ENCODE measurements around the gene FER.
"Not testable (repeated sequence)": the region's sequence is repeated elsewhere in the genome, so short reads cannot be mapped to it uniquely, and the experiment has no call there.

The FER gene

DNA sequence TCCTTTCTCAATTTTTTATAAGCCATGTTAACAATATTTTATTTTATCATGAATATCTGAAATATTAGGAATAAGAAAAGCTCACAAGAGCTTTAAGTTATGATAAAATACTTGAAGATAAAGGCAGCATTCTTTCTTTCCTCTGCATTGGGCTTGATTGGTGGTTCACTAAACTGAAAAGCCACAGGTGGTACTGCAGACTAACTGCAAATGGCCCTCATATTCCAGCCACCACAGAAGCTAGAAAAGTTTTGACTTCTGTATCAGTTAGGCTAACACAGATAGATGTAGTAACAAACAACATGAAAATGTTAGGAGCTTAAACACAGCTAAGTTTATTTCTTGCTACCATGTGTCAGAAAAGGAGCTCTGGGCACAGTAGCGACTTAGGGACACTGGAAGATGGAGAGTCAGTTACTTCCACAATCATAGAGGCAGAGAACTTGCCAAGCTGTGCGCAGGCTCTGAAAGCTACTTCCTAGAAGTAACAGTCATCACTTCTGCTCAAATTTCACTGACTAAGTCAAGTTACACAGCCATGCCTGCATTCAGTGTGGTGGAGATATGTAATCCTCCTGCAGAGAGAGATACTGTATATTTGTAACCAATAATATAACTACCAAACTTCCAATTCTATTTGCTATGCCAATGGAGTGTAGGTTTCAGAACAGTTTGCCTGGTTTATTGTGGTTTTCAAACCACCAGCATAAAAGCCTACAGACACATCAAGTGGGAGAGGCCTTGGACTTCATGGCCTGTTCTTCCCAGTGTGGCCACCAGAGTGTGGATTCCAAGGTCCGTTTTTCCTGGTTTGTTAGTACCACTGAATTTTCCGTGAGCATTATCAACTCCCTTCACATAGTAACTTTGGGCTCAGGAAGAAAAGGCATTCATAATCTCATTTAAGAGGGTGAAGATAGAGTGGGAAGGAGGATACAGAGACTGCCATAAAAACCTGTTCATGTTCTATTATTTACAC is 393.8 kb downstream of the FER start:
- no peak for DNase-seq

DNA sequence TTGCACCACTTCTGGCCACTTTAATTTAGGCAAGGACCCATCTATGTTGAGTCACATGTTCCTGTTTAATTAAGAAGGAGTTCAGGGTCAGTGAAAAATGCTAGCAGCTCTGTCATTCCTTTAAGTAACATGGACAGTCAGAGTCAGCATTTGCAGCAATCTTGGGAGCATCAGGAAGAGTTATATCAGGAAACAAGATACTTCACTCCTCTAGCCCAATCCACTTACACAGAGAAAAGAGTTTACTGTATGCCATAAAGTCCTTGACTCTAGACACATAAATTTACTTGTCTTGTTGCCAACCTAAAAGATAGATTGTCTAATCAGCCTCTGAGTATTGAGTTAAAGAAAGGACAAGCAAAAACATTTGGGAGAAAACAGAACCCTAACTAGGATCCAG is 395.3 kb downstream of the FER start:
- no peak for DNase-seq

DNA sequence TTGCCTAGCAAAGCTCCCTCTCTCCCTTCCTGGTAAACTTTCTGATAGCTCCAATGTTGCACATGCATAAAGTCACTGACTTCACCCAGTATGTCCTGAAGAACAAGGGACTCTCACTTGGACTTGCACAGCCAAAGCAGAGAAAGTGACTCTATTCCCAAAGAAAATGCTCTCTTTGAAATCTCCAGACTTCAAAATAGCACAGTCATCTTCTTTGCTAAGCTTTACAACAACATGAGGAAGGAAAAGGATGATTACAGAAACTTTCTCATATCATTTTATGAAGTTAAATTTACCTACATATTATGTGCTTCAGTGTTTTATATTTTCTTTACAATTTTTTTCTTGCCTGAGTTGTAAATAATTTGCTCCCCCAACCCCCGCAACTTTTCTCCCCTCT is 397.4 kb downstream of the FER start:
- no peak for DNase-seq

DNA sequence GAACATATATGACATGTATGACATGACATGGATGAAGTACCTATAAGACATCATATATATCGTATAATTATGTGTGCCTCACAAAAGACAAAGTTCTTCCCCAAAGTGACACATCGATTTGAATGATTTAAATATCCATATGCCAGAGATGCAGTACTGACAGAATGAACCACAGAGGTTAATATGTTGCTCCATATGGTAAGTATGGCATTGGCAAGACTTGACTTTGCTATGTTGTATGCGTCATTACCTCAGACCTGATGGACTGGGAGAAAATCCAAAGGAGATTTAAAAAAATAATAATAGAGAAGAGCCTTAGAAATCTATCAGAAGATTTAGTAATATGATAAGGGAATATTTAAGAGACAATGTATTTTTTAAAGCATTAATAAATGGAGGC is 398.9 kb downstream of the FER start:
- no peak for DNase-seq

DNA sequence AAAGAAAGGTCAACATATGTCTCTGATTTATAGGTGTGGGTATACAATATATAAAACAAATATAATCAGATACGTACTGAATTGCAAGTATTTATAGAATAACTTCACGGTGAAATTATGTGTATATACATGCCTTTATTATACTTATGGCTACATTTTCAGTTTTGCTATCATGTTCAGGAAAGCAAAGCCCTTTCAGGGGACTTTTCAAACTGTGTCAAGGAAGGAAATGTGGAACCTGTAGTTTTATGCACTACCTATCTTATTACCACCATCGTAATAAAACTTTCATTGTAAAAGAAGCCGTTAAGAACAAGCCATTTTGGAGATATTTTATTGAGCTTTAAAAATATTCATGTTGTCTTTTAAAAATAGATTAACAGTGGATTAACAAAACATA is 404.9 kb downstream of the FER start:
- DNase-seq: no peak

DNA sequence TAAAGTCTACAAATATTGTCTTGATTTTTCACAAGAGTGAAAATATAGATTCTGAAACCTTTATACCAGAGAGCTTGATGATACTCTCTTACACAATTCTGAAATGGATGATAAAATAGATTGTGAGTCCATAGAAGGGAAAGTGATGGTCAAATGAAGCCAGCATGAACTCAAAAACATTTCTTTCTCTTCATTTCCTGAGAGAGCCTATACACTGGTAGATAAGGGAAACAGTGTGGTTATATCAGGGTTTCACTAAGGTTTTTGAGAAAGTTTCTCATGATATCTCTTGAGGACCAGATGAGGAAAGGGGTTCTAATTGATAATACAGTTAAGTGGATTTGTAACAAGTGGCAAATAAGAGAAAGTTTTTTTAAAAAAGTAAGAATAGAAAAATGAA is 407.9 kb downstream of the FER start:
- no peak for DNase-seq

DNA sequence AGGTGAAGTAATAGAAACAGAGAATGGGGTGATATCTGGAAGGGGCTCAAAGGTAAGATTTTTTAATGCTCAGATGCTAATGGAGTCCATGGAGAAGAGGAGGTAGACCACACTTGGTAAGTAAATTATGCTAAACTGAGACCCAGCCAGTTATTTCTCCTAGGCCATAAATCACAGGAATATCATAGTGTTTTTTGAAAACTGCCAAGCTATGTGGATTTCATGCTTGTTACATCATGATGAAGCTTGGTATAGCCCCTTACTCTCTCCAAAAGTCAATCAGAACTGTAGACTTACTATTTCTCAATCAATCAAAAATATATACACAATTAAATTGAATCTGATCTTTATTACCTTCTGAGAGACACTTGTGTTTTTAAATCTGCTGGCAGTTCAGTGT is 409.2 kb downstream of the FER start:
- DNase-seq: no peak

DNA sequence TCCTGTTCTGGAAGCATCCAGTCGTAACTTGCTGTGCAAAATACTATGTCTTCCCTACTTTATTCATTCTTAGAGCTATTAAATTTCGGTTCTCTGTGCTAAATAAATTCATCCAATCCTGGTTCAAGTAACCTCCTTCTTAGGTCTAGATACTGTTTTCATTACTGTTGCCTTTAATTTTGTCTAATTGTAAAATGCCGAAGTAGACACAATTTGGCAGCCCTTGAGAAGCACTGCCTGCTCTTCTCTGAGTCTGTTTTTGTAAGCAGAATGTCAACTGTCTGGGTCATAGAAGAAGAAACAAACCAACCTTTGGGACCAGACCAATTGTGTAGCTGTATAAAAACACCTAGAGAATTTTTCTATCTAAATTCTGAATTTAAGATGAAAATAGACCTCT is 412.8 kb downstream of the FER start:
- no peak for DNase-seq

DNA sequence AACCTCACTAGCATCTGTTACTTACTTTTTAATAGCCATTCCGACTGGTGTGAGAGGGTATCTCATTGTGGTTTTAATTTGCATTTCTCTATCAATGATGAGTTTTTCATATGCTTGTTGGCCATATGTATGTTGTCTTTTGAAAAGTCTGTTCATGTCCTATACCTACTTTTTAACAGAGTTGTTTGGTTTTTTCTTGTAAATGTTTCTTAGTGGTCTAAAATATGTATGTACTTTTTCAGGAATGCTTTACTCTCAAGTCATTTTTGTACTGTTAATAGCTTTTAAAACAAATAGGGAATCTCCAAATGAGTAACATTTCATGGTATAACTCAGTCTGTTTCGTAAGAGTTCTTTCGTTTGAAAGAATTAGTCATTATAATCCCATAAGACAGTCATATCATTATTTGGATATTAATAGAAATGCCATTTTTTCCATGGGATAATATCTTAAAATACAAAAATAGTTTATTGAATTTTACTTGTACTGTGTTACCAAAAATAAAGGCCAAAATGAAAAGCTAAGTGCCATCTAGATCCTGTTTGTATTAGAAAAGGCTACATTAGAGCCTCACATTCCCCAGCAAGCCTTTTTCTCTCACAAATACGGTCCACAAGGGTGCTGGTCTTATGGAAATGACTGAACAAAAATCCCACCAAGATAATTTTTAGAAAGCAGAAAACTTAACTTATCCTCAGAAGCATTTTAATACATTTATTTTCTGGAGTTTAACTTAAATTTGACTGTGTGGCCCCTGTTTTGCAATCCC is 414.4 kb downstream of the FER start:
- DNase-seq: no peak

DNA sequence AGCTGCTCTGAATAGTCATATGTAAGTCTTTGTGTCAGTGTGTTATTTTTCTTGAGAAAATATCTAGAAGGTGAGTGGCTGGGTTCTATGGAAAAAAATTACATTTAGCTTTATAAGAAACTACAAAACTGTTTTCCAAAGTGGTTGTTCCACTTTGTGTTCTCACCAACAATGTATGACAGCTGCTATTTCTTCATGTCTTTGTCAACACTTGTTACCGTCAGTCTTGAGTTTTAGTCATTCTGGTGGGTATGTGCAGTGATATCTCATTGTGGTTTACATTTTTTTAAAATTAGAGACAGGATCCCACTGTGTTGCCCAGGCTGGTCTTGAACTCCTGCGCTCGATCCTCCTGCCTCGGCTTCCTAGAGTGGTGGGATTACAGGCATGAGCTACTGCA is 415.6 kb downstream of the FER start:
- DNase-seq: no peak

DNA sequence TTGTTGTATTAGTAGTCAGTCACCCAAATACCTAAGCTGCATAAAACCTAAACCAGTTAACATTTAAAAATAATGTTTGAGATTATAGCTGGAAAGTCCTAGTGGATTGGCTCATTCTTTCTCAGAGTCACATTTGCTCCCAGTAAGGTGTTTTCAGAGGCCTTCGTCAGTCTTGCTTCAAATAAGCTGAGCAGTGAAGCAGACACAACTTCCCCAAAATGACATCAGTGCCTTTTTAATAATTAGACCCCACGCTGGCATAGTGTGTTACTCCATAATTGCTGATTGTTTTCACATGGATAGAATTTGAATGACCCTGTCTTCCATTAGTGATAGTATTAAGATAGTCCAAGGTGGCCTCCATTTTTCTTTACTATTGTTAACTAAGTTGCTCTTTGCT is 416.3 kb downstream of the FER start:
- no peak for DNase-seq

DNA sequence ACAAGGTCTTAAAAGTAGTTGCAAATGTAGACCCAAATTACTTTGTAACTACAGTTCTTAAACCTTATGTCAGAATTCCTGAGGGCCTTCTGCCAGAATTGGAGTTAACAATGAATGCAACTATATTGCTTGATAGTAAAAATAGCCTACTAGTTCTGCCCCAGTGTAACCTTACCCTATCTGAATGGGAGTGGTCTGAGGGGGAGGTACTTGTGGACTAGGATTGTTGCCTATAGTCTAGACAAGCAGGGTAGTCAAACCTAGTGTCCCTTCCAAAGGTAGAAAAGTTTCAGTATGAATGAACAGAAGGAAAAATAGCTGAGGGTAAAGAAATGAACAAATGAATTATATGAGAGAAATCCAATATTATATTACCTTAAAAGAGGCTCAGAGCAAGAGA is 419.9 kb downstream of the FER start:
- no peak for DNase-seq

DNA sequence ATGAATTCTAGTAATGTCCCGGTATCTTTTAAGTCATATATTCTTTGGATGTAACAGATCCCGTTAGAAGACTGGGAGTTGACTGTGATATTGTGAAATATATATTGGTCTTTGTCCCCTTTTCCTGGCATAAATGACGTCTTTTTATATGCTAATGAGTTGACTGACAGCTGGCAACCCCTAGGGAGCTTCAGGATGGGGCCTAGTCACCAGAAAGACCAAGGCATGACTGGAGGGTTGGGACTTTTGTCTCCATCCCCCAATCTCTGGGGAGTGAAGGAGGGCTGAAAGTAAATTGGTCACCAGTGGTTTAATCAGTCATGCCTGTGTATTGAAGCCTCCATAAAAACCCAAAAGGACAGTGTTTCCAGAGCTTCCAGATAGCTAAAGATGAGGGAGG is 420.5 kb downstream of the FER start:
- no peak for DNase-seq

DNA sequence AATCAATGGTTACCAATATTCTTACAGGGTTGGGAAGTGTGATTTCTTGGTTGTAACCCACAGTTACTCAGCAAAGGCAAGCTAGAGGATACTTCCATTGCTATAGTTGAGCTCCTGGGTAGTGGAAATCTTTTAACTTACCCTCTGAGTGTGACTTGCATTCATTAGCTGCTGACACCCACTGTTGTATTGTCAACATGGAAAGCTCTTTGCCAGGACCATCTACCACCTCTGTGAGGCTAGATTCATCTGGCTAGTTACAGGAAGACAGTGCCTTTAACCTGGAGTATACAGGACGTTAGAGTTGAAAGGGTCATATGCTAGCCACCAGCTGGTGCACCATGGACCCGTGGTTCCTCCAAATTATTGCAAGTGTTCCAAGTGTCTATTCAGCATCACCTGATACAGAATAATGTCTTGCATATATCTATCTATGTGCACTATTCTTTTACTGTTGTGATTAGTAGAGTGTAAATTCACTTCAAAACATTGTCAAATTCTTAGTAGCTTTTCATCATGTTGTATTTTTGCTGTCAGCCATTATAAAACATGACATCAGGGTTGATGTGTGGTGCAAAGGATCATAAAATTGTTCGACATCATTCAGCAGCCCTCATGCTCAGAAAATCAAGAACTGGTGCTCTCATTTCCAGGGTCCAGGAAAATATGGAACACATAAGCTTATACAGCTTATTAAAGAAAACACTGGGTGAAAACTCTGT is 423.1 kb downstream of the FER start:
- DNase-seq: no peak

DNA sequence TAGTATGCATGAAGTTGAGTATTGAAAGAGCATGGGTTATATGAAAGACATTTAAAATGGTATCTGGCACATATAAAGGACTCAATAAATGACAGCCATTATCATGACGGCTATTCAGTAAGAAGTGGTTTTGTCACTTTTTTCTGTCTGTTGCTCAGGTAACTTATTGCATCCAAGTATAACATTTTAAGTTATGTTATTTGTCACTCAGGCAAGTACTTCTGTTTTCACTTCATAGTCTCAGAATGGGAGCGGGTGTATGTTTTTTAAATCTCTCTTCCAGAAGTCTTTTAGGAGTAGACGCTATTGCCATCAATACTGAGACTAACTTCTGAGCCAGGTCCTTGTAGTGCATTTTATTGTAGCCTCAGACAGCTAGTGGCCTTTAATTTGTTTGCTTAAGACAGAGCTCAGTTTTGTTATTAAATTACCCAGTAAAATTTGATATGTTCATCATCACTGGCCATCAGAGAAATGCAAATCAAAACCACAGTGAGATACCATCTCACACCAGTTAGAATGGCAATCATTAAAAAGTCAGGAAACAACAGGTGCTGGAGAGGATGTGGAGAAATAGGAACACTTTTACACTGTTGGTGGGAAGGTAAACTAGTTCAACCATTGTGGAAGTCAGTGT is 423.9 kb downstream of the FER start:
- not testable (repeated sequence) for DNase-seq

DNA sequence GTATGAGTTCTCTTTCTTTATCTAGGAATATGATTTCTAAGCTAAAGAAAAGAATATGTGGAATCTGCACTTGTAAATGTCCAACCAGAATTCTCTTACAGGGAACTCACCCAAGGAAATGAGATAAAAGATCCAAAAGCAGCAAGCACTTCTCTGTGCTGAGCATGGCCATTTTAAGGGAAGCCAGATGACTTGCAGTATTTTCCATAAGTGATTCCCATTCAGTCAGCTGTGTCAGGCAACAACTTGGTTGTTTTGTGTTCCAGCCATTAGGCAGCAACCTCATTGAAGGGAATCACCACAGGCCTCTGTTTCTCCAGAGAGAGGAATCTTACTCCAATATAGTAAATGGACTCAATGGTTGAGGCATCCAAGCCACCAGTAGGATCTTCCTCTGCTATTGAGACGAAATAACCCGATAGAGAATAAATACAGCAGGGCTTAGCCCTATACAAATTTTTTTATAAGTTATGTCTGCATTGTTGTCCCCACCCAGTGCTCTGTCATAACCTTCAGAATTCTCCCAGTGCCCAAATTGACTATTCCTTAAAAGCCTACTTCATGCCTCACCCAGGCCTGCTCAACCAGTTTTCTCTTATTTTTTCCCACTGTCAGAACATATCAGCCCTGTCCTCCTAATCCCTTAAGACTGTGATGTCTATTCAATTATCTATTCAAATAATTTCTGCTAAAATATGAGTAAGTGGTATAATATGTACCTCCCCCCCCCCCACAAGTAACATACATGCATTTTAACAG is 425.5 kb downstream of the FER start:
- DNase-seq: no peak

DNA sequence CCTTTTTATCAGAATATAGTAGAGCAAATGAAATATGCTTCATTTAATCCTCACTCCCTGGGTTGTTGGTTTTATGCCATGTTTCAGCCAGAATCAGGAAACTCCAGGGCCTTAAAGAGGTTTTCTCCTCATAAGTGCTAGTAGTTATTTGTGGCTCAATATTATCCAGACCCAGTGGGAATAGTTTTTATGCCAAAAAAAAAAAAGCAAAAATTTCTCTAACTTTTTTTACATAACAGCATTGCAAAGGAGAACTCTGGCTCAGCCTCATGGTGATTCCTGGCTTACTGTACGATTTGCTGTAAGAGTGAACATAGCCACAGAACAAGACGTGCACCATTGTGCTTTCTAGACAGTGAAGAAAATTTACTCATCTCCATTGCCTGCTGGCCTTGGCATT is 429.5 kb downstream of the FER start:
- no peak for DNase-seq

DNA sequence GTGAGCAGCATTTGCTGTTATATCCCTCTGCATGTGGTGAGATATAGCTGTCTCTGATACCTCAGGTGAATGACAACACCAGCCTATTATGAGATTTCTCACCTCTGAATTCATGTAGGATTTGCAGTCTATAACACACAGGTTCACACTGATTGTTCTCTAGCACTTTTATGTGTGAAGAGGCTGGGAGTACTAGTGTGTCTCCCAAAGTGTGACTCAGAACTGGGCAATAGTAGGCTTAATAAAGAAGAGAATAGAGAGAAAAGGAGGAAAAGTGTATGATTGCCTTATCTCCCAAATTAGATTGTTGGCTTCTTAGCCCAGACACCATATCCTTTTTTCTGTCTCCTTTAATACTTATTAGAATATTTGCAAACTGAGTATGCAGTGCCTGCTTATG is 430.1 kb downstream of the FER start:
- no peak for DNase-seq

DNA sequence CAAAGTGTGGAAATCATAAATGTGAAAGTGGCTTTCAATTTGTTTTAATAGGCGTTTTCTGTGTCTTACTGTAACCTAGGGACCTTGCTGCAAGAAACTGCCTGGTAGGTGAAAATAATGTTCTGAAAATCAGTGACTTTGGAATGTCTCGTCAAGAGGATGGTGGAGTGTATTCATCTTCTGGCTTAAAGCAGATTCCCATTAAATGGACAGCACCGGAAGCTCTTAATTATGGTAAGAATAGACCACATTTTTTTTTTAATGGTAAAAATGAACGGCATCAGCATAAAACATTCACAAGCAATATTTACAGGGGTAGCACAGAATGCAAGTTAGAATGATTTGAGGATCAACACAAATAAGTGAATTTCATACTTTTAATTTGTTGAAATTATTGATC is 433.0 kb downstream of the FER start:
- no peak for DNase-seq

DNA sequence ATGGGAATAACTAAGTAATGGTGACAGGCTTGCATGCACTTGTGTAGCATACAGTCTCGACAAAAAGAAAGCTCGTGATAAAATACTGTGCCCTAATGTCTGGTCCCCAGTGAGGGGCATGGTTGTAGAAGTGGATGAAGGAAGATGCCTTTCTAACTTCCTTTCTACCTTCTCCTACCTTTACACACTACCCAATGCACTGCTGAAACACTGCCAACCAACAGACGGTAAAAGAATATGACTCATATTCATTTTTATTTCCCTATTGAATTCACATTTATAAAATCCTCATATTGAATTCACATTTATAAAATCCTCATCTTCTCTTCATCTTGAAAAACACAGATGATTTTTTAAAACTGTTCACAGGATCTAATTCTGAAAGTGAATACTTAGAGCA is 439.1 kb downstream of the FER start:
- no peak for DNase-seq

DNA sequence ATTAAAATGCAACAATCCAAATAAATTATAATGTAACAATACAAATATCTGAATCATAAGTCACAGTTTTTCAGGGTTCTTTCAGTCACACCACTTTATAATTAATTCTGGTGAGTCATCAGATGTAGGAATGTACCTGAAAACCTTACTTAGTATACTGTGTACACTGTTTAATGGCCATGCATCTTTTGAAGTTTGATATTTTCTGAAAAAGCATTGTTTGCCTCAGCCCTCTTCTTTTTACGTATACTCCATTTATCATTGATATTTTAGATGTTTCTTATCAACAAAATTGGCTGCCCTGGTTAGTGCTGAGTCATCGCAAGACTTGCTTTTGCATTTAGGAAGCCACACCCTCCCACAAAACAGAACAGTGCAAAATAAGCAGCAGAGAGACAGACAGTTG is 443.5 kb downstream of the FER start:
- no peak for DNase-seq

DNA sequence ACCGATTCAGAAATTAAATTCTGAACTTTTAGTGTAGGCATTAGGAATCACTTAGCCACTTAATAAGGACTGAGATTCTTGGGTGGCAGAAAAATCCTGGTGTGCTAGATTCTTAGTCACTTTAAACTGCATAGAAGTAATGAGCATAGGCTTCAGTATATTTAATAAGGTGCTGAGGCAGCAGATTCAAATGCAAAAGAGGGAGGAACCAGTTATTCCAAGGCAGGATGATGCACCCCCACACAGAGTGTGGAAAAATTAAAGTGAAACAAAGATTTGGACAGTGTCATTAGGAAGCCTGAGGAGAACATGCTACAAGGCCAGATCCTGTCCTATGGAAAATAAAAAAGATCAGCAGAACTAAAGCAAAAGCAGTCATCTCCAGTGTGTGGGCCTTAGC is 444.3 kb downstream of the FER start:
- no peak for DNase-seq
